Bronchial epithelial cell (primary cell): ENCODE results near the gene SPATA16. TPM values are rescaled to one million over a fixed set of nuclear protein-coding genes. Genes with fewer than 3 reads are reported as not detected.

ENCODE experiments used
- DNase-seq: peaks from one replicate; pipeline ENCODE4 v3.0.0-alpha.2; 2010; ENCODE audit warnings: low read depth
- FAIRE-seq: peaks from 2 replicates; lab custom pipeline; 2011; peaks lifted over from hg19 to GRCh38; lab: Jason Lieb, UNC
- H3K27me3 ChIP-seq: 2 replicates; pipeline ENCODE4 v1.5.1; 2011; ENCODE audit warnings: low read length; ENCODE audit not compliant: control insufficient read depth, insufficient read depth
- H3K36me3 ChIP-seq: 2 replicates; pipeline ENCODE4 v1.5.1; 2011; ENCODE audit warnings: low read length; ENCODE audit not compliant: control insufficient read depth, insufficient read depth
- H3K4me3 ChIP-seq: 2 replicates; pipeline ENCODE4 v1.5.1; 2011; ENCODE audit warnings: mild to moderate bottlenecking, low read depth, low read length, control low read depth
- total RNA-seq: library from RNA; depleted of rRNA; stranded (reverse); fragments of >200 nt; gene quantifications from 2 replicates; pipeline ENCODE4 v1.2.1, GENCODE V29; 2014
- TF ChIP-seq, protein P1 (sequence below): IDR thresholded peaks from 2 replicates; pipeline ENCODE4 v1.5.1; 2011; ENCODE audit warnings: mild to moderate bottlenecking, moderate library complexity, low read length, control low read depth, inconsistent platforms; ENCODE audit not compliant: insufficient read depth, severe bottlenecking

The SPATA16 gene
- total RNA-seq, 1 donor from 2014 or later, result not detected

DNA sequence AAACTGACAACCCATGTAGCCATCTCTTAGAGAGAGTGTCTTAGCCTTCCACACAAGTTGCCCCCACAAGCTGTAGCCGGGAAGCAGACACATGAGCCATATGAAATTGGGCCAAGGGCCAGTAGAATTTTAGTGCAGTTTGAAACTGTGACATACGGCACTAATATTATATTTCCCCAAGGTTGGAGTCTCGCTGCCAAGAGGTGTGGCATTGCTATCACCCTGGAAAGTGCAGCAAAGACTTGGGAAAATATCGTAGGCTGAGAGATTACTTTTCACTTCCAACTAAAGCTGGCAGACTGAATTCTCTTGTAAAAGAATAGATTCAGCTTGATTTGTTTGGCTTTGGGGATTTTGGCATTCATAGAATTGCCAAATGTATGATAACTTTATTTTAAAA, 301.4 kb downstream of the SPATA16 start:
- Histone ChIP-seq H3K27me3 (peaks cover 4% of the 10 kb centered on the region), H3K4me3 (no peak overlapping the region), H3K36me3 (no peaks in the 10 kb centered on the region)
- TF ChIP-seq, protein P1, sequence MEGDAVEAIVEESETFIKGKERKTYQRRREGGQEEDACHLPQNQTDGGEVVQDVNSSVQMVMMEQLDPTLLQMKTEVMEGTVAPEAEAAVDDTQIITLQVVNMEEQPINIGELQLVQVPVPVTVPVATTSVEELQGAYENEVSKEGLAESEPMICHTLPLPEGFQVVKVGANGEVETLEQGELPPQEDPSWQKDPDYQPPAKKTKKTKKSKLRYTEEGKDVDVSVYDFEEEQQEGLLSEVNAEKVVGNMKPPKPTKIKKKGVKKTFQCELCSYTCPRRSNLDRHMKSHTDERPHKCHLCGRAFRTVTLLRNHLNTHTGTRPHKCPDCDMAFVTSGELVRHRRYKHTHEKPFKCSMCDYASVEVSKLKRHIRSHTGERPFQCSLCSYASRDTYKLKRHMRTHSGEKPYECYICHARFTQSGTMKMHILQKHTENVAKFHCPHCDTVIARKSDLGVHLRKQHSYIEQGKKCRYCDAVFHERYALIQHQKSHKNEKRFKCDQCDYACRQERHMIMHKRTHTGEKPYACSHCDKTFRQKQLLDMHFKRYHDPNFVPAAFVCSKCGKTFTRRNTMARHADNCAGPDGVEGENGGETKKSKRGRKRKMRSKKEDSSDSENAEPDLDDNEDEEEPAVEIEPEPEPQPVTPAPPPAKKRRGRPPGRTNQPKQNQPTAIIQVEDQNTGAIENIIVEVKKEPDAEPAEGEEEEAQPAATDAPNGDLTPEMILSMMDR, result no peak
- DNase-seq, result no peak
- no peak for FAIRE-seq
